Measurements from ENCODE around the gene LARP6.

Gene LARP6

DNA sequence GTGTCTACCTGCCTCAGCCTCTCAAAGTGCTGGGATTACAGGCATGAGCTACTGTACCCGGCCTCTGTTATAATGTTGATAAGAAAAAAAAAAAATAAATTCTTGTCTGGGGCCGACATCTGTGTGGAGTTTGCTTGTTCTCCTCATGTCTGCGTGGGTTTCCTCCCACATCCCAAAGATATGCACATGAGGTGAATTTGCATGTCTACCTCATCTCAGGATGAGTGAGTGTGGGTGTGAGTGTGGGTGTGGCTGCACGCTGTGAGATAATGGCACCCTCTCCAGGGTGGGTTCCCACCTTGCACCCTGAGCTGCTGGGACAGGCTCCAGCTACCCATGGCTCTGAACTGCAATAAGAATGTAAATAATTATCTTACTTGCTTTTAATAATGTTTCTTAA is 64.7 kb downstream of the LARP6 start:
- Mint-ChIP-seq H3K36me3 (ENCODE audit: insufficient read depth) (no peaks in the 10 kb centered on the region), H3K4me1 (ENCODE audit: low read depth in 2 of 2) (peaks cover 0 to 3% of the 10 kb centered on the region in 2 donors), H3K27ac (no peak overlapping the region), H3K9me3 (no peaks in the 10 kb centered on the region), H3K4me3 (no peak overlapping the region), H3K27me3 (peaks cover 12 to 20% of the 10 kb centered on the region in 2 donors)
- ATAC-seq (replicated peaks) (no peak), DNase-seq (no peak)

DNA sequence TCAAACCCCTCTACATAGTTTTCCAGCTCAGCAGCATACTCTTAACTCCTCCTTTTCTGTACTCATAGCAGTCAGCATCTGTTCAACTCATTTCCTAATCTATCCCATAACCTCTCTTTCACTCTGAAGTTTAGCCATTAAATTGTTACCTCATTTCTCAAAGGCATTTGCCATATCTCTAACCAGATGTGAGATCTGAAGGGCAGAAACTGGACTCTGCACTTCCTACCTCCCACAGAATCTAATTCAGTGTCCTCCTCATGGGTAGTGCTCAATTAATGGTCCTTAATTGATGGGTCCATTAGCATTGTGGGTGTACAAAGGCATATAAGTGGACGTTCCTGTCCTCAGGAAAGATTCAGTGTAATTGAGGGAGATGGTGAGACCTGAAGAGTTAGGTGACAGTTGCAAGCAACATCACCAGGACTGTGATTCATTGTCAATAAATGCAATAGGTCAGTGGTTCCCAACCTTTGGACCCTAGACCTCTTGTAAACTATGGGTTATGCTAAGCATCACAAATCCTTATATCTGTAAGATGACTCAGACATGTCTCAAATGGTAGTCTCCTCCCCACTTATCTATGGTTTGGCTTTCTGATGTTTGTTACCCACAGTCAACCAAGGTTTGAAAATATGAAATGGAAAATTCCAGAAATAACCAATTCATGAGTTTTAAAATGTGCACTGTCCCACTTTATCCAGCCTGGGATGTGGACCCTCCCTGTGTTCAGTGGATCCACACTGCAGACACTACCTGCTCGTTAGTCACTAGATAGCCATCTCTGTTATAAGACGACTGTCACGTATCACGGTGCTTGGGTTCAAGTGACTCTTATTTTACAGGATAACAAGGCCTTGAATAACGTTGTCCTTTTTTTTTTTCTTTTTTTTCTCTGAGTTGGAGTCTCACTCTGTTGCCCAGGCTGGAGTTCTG is 65.6 kb downstream of the LARP6 start:
- H3K27ac Mint-ChIP-seq: no peak overlapping the region
- no peaks in the 10 kb centered on the region for H3K9me3 Mint-ChIP-seq
- H3K4me3 Mint-ChIP-seq: no peak overlapping the region
- DNase-seq (no peak), ATAC-seq (replicated peaks) (no peak)
- no peaks in the 10 kb centered on the region for H3K36me3 Mint-ChIP-seq (ENCODE audit: insufficient read depth)
- H3K4me1 Mint-ChIP-seq (ENCODE audit: low read depth in 2 of 2): peaks cover 0 to 3% of the 10 kb centered on the region in 2 donors
- peaks cover 10 to 11% of the 10 kb centered on the region in 2 donors for H3K27me3 Mint-ChIP-seq

DNA sequence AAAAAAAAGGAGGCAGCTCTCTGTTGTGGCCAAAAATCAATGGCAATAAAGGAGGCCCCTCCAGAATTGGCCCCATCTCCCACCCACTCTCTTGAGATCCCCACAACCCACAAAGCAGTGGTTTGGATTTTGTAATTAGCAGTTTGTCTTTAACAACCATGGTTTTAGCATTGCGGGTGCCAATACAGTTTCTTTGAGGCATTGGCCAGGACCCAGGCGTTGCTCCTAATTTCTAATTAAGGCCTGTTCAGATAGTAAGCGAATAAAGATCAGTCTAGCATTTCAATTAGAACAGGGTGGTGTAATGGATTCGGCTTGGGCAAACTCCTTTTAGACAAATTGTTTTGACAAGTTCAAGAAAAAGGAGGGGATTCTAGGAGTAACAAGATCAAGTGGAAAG is 67.0 kb downstream of the LARP6 start:
- Mint-ChIP-seq H3K27ac (no peak overlapping the region), H3K4me3 (no peak overlapping the region)

DNA sequence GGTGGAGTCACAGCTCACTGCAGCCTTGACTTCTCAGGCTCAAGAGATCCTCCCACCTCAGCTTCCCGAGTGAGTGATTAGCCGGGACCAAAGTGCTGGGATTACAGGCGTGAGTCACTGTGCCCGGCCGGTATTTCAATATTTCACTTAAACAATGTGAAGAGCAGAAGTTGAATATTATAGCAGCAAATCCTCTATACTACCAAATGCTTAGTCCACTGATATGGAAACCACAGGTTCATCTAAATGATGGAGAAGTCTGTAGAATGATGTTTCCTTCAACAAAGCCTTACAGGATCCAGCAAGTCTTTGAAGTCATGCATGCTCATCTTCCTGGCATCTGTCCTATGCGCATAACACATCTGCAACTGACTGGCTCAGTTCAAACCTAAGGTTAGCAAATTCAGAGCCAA is 70.3 kb downstream of the LARP6 start:
- DNase-seq (no peak), ATAC-seq (replicated peaks) (no peak)
- Mint-ChIP-seq H3K9me3 (no peaks in the 10 kb centered on the region), H3K27me3 (peaks cover 7 to 30% of the 10 kb centered on the region in 2 donors), H3K27ac (no peak overlapping the region), H3K36me3 (ENCODE audit: insufficient read depth) (no peaks in the 10 kb centered on the region), H3K4me3 (no peak overlapping the region), H3K4me1 (ENCODE audit: low read depth in 2 of 2) (peaks cover 0 to 3% of the 10 kb centered on the region in 2 donors)

More for the DNA sequence above, 67.0 kb downstream of the LARP6 start:
- Mint-ChIP-seq H3K27me3 (peaks cover 0 to 3% of the 10 kb centered on the region in 2 donors), H3K4me1 (ENCODE audit: low read depth in 2 of 2) (peaks cover 0 to 3% of the 10 kb centered on the region in 2 donors), H3K36me3 (ENCODE audit: insufficient read depth) (no peaks in the 10 kb centered on the region), H3K9me3 (no peaks in the 10 kb centered on the region)
- ATAC-seq (replicated peaks) (no peak), DNase-seq (no peak)

DNA sequence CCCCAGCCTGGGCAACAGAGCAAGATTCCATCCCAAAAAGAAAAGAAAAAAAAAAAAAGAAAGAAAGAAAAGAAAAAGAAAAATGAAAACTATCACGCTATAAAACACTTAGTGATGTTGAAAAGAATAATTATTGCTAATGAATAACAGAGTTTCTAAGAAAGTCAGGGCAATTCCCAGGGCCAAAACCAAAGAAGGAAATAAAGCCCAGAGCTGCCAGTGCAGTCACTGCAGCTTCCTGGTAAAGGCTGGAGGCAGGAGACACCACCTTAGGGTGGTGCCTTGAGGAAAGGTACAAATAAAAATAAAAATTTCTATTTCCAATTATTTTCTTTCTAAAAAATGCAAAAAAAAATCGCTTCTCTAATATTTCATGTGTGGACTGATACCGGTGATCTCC is 70.9 kb downstream of the LARP6 start:
- Mint-ChIP-seq H3K27ac (no peak overlapping the region), H3K4me3 (no peak overlapping the region), H3K9me3 (no peaks in the 10 kb centered on the region), H3K36me3 (ENCODE audit: insufficient read depth) (no peaks in the 10 kb centered on the region), H3K4me1 (ENCODE audit: low read depth in 2 of 2) (peaks cover 0 to 3% of the 10 kb centered on the region in 2 donors), H3K27me3 (peaks cover 7 to 35% of the 10 kb centered on the region in 2 donors)
- ATAC-seq (replicated peaks): no peak
- no peak for DNase-seq

DNA sequence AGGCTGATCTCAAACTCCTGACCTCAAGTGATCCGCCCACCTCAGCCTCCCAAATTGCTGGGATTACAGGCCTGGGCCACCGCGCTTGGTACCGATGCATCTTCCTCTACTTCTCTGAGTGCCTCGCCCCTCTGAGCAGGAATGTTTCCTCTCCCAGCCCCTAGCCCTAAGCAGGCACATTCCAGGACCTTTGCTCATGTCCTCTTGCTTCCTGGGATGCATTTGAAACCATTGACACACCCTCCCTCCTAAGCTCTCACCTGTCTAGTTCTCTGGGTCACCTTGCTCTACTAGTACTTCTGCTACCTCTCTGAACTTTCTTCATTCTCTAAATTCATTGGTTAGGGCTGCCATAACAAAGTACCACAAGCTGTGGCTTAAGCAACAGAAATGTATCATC is 72.7 kb downstream of the LARP6 start:
- Mint-ChIP-seq H3K4me1 (ENCODE audit: low read depth in 2 of 2) (peaks cover 0 to 3% of the 10 kb centered on the region in 2 donors), H3K9me3 (no peaks in the 10 kb centered on the region), H3K36me3 (ENCODE audit: insufficient read depth) (no peaks in the 10 kb centered on the region), H3K4me3 (no peak overlapping the region), H3K27ac (no peak overlapping the region), H3K27me3 (peaks cover 20 to 47% of the 10 kb centered on the region in 2 donors)
- ATAC-seq (replicated peaks) (no peak), DNase-seq (no peak)

Measured in effector memory CD8-positive, alpha-beta T cell (primary cell).